ENCODE measurements around the gene NEU4. TPM values are rescaled to one million over a fixed set of nuclear protein-coding genes. Genes with fewer than 3 reads are reported as not detected.
A peak's percentile ranks its signal among the peaks of the same experiment; 100 is the strongest.

The NEU4 gene
- polyA plus RNA-seq, 3 donors: 0.26 to 2.6 (median 0.99) TPM

DNA sequence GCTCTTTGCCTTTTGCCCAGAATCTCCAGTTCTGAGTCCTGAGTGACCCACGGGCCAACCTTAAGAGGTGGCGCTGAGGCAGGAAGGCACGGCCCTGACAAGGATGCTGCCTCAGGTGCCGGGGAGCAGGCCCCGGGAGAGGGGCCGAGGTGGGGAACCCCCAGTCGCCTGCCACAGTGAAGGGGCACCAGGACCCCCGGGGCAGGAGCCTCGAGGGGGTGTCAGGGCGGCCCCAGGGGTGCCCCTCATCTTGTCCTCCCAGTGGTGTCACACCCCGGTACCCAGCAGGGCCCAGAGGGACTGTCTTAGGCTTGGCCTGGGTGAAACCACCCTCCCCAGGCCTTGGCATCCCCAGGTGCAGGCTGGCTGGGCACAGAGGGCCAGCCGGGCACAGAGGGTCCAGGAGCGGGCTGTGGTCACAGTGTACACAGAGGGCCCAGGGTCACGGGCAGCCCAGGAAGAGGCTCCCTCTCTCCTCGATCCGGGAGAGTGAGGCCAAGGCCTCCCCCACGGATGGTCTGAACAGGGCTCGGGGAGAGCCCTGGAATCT is 48.7 kb downstream of the NEU4 start:
- intact Hi-C loops (cut with micrococcal nuclease): no loop called here

DNA sequence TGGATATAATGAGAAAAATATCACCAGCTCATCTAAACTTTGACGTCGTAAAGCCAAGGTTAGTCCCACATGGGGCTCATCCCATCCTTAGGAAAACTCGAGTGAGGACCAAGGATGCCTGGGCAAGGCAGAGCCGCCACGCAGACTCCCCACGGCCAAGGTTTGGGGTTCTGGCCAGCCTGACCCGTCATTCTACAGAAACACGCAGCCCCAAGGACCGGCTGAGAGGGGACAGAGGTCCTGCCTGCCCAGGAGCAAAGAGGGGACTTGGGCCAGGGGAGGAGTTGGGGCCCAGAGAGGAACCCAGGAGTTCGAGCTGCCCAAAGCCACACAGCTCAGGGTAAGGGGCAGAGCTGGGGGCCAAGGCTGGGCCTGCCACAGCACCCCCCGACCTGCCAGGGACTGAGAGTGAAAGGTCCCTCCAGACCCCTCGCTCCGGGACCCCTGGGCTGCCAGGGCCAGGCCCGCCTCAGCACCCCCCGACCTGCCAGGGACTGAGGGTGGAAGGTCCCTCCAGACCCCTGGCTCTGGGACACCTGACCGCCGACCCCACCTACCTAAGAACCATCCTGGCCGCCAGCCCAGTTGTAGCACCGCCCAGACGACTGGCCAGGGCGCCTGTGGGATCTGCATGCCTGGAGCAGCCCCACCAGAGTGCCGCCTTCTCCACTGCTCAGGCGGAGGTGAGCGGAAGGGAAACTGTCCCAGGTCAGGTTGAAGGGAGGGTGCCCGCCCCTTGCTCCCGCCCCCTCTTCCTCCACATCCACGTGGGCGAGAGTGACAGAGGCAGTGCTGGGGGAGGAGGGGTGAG is 49.4 kb downstream of the NEU4 start, which contains the start of gene PDCD1:
Gene PDCD1, minus strand, starts transcription at position 689 of the 811 bp plus-strand sequence. Its CDS starts 56 bp downstream, at position 633.
- Histone ChIP-seq H3K9me3 (replicated peaks in 1 of 2; ENCODE audit: control insufficient read depth in 1 of 2, insufficient read depth in 1 of 2, low read length in 2 of 2) (no peaks in the 10 kb centered on the region), H3K27me3 (ENCODE audit: control insufficient read depth in 2 of 2, insufficient read depth in 2 of 2, low read length in 2 of 2) (peaks cover 0 to 14% of the 10 kb centered on the region in 2 donors), H3K4me2 (replicated peaks; ENCODE audit: extremely low read depth, low read length, poor library complexity, severe bottlenecking) (peak within 1 kb of the TSS; percentile 31), H3K4me1 (ENCODE audit: control insufficient read depth in 1 of 2, insufficient read depth in 2 of 2, low read length in 2 of 2) (peaks cover 0 to 9% of the 10 kb centered on the region in 2 donors), H3K27ac (ENCODE audit: low read depth in 1 of 2, low read length in 2 of 2) (no peak within 1 kb of the TSS), H3K4me3 (replicated peaks in 1 of 3; ENCODE audit: low read depth in 2 of 3, low read length in 3 of 3) (no peak within 1 kb of the TSS), H3K79me2 (ENCODE audit: insufficient read depth, low read length) (no peaks in the 10 kb centered on the region), H2AFZ (ENCODE audit: insufficient read depth, low read depth, low read length, poor library complexity, severe bottlenecking) (peak within 1 kb of the TSS; percentile 29), H4K20me1 (ENCODE audit: insufficient read depth, low read length) (no peaks in the 10 kb centered on the region), H3K36me3 (replicated peaks in 1 of 2; ENCODE audit: control insufficient read depth in 1 of 2, insufficient read depth in 2 of 2, low read length in 2 of 2) (no peaks in the 10 kb centered on the region), H3K9ac (ENCODE audit: insufficient read depth, low read length, poor library complexity, severe bottlenecking) (no peak within 1 kb of the TSS)
- H3K27me3 Mint-ChIP-seq (ENCODE audit: low read depth in 3 of 3): peaks cover 8 to 32% (median 13%) of the 10 kb centered on the region in 3 donors
- H3K27ac Mint-ChIP-seq: peak within 1 kb of the TSS in 4 of 7 donors; percentile 3 to 61 (median 52)
- TF ChIP-seq, protein P1, sequence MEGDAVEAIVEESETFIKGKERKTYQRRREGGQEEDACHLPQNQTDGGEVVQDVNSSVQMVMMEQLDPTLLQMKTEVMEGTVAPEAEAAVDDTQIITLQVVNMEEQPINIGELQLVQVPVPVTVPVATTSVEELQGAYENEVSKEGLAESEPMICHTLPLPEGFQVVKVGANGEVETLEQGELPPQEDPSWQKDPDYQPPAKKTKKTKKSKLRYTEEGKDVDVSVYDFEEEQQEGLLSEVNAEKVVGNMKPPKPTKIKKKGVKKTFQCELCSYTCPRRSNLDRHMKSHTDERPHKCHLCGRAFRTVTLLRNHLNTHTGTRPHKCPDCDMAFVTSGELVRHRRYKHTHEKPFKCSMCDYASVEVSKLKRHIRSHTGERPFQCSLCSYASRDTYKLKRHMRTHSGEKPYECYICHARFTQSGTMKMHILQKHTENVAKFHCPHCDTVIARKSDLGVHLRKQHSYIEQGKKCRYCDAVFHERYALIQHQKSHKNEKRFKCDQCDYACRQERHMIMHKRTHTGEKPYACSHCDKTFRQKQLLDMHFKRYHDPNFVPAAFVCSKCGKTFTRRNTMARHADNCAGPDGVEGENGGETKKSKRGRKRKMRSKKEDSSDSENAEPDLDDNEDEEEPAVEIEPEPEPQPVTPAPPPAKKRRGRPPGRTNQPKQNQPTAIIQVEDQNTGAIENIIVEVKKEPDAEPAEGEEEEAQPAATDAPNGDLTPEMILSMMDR (IDR thresholded peaks at IDR 0.05): no peak
- no peak for DNase-seq
- no peaks in the 10 kb centered on the region for H3K36me3 Mint-ChIP-seq
- peaks cover 0 to 2% (median 0%) of the 10 kb centered on the region in 7 donors for H3K9me3 Mint-ChIP-seq
- peaks cover 8% of the 10 kb centered on the region for H3K4me1 Mint-ChIP-seq
- H3K4me3 Mint-ChIP-seq: peak within 1 kb of the TSS; percentile 47 to 49
- 89% methylated on average over 21 of the region's 28 CpGs for WGBS (ENCODE audit: insufficient coverage)
- intact Hi-C loops (cut with micrococcal nuclease): no loop called here

More for the DNA sequence above, 48.7 kb downstream of the NEU4 start:
- TF ChIP-seq, protein P1 (IDR thresholded peaks at IDR 0.05): no peak
- Mint-ChIP-seq H3K36me3 (no peaks in the 10 kb centered on the region), H3K9me3 (peaks cover 0 to 2% (median 0%) of the 10 kb centered on the region in 7 donors), H3K27me3 (ENCODE audit: low read depth in 3 of 3) (peaks cover 2 to 25% (median 7%) of the 10 kb centered on the region in 3 donors), H3K4me1 (peaks cover 6% of the 10 kb centered on the region), H3K27ac (no peak overlapping the region), H3K4me3 (peak overlapping the region in 1 of 2 donors; percentile 24)
- Histone ChIP-seq H3K79me2 (ENCODE audit: insufficient read depth, low read length) (no peaks in the 10 kb centered on the region), H3K9ac (ENCODE audit: insufficient read depth, low read length, poor library complexity, severe bottlenecking) (no peak overlapping the region), H3K36me3 (replicated peaks in 1 of 2; ENCODE audit: control insufficient read depth in 1 of 2, insufficient read depth in 2 of 2, low read length in 2 of 2) (no peaks in the 10 kb centered on the region), H3K4me1 (ENCODE audit: control insufficient read depth in 1 of 2, insufficient read depth in 2 of 2, low read length in 2 of 2) (peaks cover 0 to 9% of the 10 kb centered on the region in 2 donors), H3K27ac (ENCODE audit: low read depth in 1 of 2, low read length in 2 of 2) (no peak overlapping the region), H3K9me3 (replicated peaks in 1 of 2; ENCODE audit: control insufficient read depth in 1 of 2, insufficient read depth in 1 of 2, low read length in 2 of 2) (no peaks in the 10 kb centered on the region), H3K4me2 (replicated peaks; ENCODE audit: extremely low read depth, low read length, poor library complexity, severe bottlenecking) (no peak overlapping the region), H4K20me1 (ENCODE audit: insufficient read depth, low read length) (no peaks in the 10 kb centered on the region), H3K4me3 (replicated peaks in 1 of 3; ENCODE audit: low read depth in 2 of 3, low read length in 3 of 3) (no peak overlapping the region), H2AFZ (ENCODE audit: insufficient read depth, low read depth, low read length, poor library complexity, severe bottlenecking) (no peak overlapping the region), H3K27me3 (ENCODE audit: control insufficient read depth in 2 of 2, insufficient read depth in 2 of 2, low read length in 2 of 2) (peaks cover 0 to 6% of the 10 kb centered on the region in 2 donors)
- WGBS (ENCODE audit: insufficient coverage): 90% methylated on average over 17 of the region's 18 CpGs
- DNase-seq: no peak

Measured in CD14-positive monocyte (primary cell).